Natural killer cell (primary cell): ENCODE results near the gene PABPC3. TPM values are rescaled to one million over a fixed set of nuclear protein-coding genes. Genes with fewer than 3 reads are reported as not detected.

Experiments used
- ATAC-seq, 3 donors: fragments of 150-1000 bp in 2 of 3; fragments of 200-7000 bp in 1 of 3; cut with Tn5 transposase; 1 replicate in 1 of 3; 2 replicates in 2 of 3; pipeline ENCODE4 v1.10.0; 2021; ENCODE audit warnings: mild to moderate bottlenecking in 2 of 3, moderate library complexity in 2 of 3
- DNase-seq, 2 donors: peaks; one replicate each; pipeline versions ENCODE4 v3.0.0 to v3.0.0-alpha.2; 2013 to 2021; ENCODE audit warnings: mixed read lengths in 1 of 2
- H3K27ac ChIP-seq: one replicate; pipeline ENCODE4 v1.5.1; 2013; ENCODE audit warnings: mild to moderate bottlenecking, low read length
- H3K27me3 ChIP-seq: one replicate; pipeline ENCODE4 v1.6.1; 2013; ENCODE audit warnings: low read length; ENCODE audit not compliant: control insufficient read depth, insufficient read depth
- H3K36me3 ChIP-seq: one replicate; pipeline ENCODE4 v1.6.1; 2013; ENCODE audit warnings: low read length; ENCODE audit not compliant: control insufficient read depth, insufficient read depth
- H3K4me1 ChIP-seq: one replicate; pipeline ENCODE4 v1.6.1; 2013; ENCODE audit warnings: low read length; ENCODE audit not compliant: control insufficient read depth, insufficient read depth
- H3K4me3 ChIP-seq: one replicate; pipeline ENCODE4 v1.5.1; 2013; ENCODE audit warnings: low read length
- H3K9me3 ChIP-seq: one replicate; pipeline ENCODE4 v1.6.1; 2013; ENCODE audit warnings: low read length; ENCODE audit not compliant: control insufficient read depth, insufficient read depth
- H3K27ac Mint-ChIP-seq, 2 donors: one replicate each; pipeline ENCODE4 v1.8.0; 2022; ENCODE audit warnings: mild to moderate bottlenecking in 2 of 2, mixed read lengths in 2 of 2, moderate library complexity in 1 of 2
- H3K27me3 Mint-ChIP-seq, 2 donors: one replicate each; pipeline ENCODE4 v1.8.0; 2022; ENCODE audit warnings: low read depth in 2 of 2, mixed read lengths in 2 of 2
- H3K36me3 Mint-ChIP-seq: one replicate; pipeline ENCODE4 v1.8.0; 2022; ENCODE audit warnings: mixed read lengths
- H3K4me1 Mint-ChIP-seq, 2 donors: one replicate each; pipeline ENCODE4 v1.8.0; 2022; ENCODE audit warnings: mixed read lengths in 2 of 2
- H3K4me3 Mint-ChIP-seq: one replicate; pipeline ENCODE4 v1.8.0; 2022; ENCODE audit warnings: mild to moderate bottlenecking, moderate library complexity, mixed read lengths
- H3K9me3 Mint-ChIP-seq, 2 donors: one replicate each; pipeline ENCODE4 v1.8.0; 2022; ENCODE audit warnings: mixed read lengths in 2 of 2
- CTCF ChIP-seq: fragments of 200-600 bp; IDR thresholded peaks from one replicate; pipeline ENCODE4 v1.8.0; 2022; ENCODE audit warnings: antibody characterized with exemption
- WGBS: methylation state at CpG from one replicate; pipeline ENCODE4 v1.1.7; 2013; ENCODE audit warnings: missing lambda C conversion rate; ENCODE audit not compliant: insufficient coverage; 5-methylcytosine and 5-hydroxymethylcytosine counted together
- intact Hi-C: fragments of 100-400 bp; cut with micrococcal nuclease; formaldehyde crosslinking; loops from one replicate; pipeline ENCODE4 v1.14.2; 2022
- total RNA-seq, 4 donors: library from RNA; stranded (reverse); fragments of 120-200 nt in 1 of 4; gene quantifications; one replicate each; pipeline versions ENCODE4 v1.2.3 to v1.2.4, GENCODE V29; 2013 to 2022

PABPC3 gene
- total RNA-seq, 3 donors from 2014 or later (not counting 1 experiment from before 2014, with no cell fraction given), result 0.18 to 0.21 (median 0.20) TPM

- H3K4me1 Mint-ChIP-seq, result no peaks in the 10 kb centered on the region
- intact Hi-C loops, result no loop called here
- TF ChIP-seq CTCF, result no peak
Observed at GRCh38 chr13:25137788-25138115, 41.8 kb downstream of the PABPC3 start.

GRCh38 chr13:25141042-25141441 is 45.1 kb downstream of the PABPC3 start:
- no peak for DNase-seq
- Mint-ChIP-seq H3K36me3 (no peaks in the 10 kb centered on the region), H3K27me3 (peaks cover 16 to 19% of the 10 kb centered on the region in 2 donors), H3K9me3 (no peaks in the 10 kb centered on the region), H3K27ac (no peak overlapping the region), H3K4me1 (no peaks in the 10 kb centered on the region), H3K4me3 (no peak overlapping the region)
- no peak for TF ChIP-seq CTCF
- Histone ChIP-seq H3K27me3 (no peaks in the 10 kb centered on the region), H3K4me3 (no peak overlapping the region), H3K9me3 (no peaks in the 10 kb centered on the region), H3K36me3 (no peaks in the 10 kb centered on the region), H3K4me1 (no peaks in the 10 kb centered on the region), H3K27ac (no peak overlapping the region)
- no peak for ATAC-seq
- WGBS, result 74% methylated on average over 5 of the region's 5 CpGs
- intact Hi-C loops, result no loop called here

More at GRCh38 chr13:25137788-25138115, 41.8 kb downstream of the PABPC3 start:
- Histone ChIP-seq H3K27me3 (no peaks in the 10 kb centered on the region), H3K4me1 (no peaks in the 10 kb centered on the region), H3K36me3 (no peaks in the 10 kb centered on the region), H3K9me3 (no peaks in the 10 kb centered on the region), H3K27ac (no peak overlapping the region), H3K4me3 (no peak overlapping the region)
- H3K36me3 Mint-ChIP-seq, result no peaks in the 10 kb centered on the region
- no peak for DNase-seq
- WGBS, result 73% methylated on average over 3 of the region's 3 CpGs
- no peaks in the 10 kb centered on the region for H3K9me3 Mint-ChIP-seq
- H3K27ac Mint-ChIP-seq, result no peak overlapping the region
- H3K4me3 Mint-ChIP-seq, result no peak overlapping the region
- peaks cover 13 to 40% of the 10 kb centered on the region in 2 donors for H3K27me3 Mint-ChIP-seq
- no peak for ATAC-seq

- Mint-ChIP-seq H3K27me3 (peaks cover 0 to 13% of the 10 kb centered on the region in 2 donors), H3K9me3 (no peaks in the 10 kb centered on the region), H3K27ac (no peak overlapping the region), H3K4me3 (no peak overlapping the region), H3K4me1 (no peaks in the 10 kb centered on the region), H3K36me3 (no peaks in the 10 kb centered on the region)
- no peak overlapping the region for H3K4me3 ChIP-seq
- ATAC-seq (no peak), DNase-seq (no peak)
- no peaks in the 10 kb centered on the region for H3K4me1 ChIP-seq
- no peaks in the 10 kb centered on the region for H3K9me3 ChIP-seq
- H3K27me3 ChIP-seq, result no peaks in the 10 kb centered on the region
- intact Hi-C loops, result no loop called here
- no peak overlapping the region for H3K27ac ChIP-seq
- no peaks in the 10 kb centered on the region for H3K36me3 ChIP-seq
- no peak for TF ChIP-seq CTCF
- whole genome bisulfite sequencing, result 99% methylated on average over 7 of the region's 7 CpGs
Observed at GRCh38 chr13:25143706-25144105, 47.8 kb downstream of the PABPC3 start.

GRCh38 chr13:25147638-25148401 is 51.9 kb downstream of the PABPC3 start:
- intact Hi-C loops, result no loop called here
- Histone ChIP-seq H3K27me3 (no peaks in the 10 kb centered on the region), H3K36me3 (no peaks in the 10 kb centered on the region), H3K9me3 (peaks cover 2% of the 10 kb centered on the region), H3K27ac (no peak overlapping the region), H3K4me1 (no peaks in the 10 kb centered on the region), H3K4me3 (no peak overlapping the region)
- Mint-ChIP-seq H3K4me1 (no peaks in the 10 kb centered on the region), H3K4me3 (no peak overlapping the region), H3K27ac (no peak overlapping the region), H3K9me3 (no peaks in the 10 kb centered on the region), H3K27me3 (peaks cover 18 to 27% of the 10 kb centered on the region in 2 donors), H3K36me3 (no peaks in the 10 kb centered on the region)
- no peak for TF ChIP-seq CTCF
- 79% methylated on average over 4 of the region's 4 CpGs for WGBS
- DNase-seq, result no peak
- no peak for ATAC-seq
